ENCODE data around the gene WIPI1. TPM values are rescaled to one million over a fixed set of nuclear protein-coding genes. Genes with fewer than 3 reads are reported as not detected.

The WIPI1 gene, protein sequence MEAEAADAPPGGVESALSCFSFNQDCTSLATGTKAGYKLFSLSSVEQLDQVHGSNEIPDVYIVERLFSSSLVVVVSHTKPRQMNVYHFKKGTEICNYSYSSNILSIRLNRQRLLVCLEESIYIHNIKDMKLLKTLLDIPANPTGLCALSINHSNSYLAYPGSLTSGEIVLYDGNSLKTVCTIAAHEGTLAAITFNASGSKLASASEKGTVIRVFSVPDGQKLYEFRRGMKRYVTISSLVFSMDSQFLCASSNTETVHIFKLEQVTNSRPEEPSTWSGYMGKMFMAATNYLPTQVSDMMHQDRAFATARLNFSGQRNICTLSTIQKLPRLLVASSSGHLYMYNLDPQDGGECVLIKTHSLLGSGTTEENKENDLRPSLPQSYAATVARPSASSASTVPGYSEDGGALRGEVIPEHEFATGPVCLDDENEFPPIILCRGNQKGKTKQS
- total RNA-seq, result 10 to 100 TPM; 22.9 to 53.2 (median 45.0) TPM

DNA sequence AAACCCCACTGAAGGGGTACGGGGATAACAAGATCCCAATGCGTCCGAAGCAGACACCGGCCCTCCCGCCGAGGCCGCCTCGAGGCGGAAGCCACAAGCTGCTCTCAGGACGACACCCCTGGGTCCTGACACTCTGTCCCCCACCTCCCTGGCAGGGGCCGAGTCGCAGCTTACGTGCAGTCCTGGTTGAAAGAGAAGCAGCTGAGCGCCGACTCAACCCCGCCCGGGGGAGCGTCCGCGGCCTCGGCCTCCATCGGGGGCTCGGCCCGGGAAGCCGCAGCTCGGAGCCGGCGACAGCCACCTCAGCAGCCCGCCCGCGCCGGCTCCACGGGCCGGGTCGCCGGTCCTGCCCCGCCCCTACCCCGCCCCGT is at the start of gene WIPI1:
TSS of gene WIPI1 (minus strand) at position 329 of the 371 bp plus-strand sequence. CDS start at position 254, 75 bp downstream.
- ATAC-seq, result peak; percentile 17
- H3K4me1 ChIP-seq, result peaks cover 0 to 49% (median 9%) of the 10 kb centered on the region in 3 donors
- H3K27ac ChIP-seq, result peak within 1 kb of the TSS; percentile 88 to 99 (median 95)
- no peaks in the 10 kb centered on the region for H3K27me3 ChIP-seq
- peak within 1 kb of the TSS; percentile 59 to 92 for H3K4me3 ChIP-seq
- peaks cover 0 to 10% of the 10 kb centered on the region in 2 donors for H3K36me3 ChIP-seq
- TF ChIP-seq POLR2A (IDR thresholded peaks at IDR 0.05), result peak; percentile 46 to 67
- TF ChIP-seq POLR2AphosphoS5 (IDR thresholded peaks at IDR 0.05), result no peak
- no peak for TF ChIP-seq EP300 (IDR thresholded peaks at IDR 0.05)
- TF ChIP-seq, protein P1, sequence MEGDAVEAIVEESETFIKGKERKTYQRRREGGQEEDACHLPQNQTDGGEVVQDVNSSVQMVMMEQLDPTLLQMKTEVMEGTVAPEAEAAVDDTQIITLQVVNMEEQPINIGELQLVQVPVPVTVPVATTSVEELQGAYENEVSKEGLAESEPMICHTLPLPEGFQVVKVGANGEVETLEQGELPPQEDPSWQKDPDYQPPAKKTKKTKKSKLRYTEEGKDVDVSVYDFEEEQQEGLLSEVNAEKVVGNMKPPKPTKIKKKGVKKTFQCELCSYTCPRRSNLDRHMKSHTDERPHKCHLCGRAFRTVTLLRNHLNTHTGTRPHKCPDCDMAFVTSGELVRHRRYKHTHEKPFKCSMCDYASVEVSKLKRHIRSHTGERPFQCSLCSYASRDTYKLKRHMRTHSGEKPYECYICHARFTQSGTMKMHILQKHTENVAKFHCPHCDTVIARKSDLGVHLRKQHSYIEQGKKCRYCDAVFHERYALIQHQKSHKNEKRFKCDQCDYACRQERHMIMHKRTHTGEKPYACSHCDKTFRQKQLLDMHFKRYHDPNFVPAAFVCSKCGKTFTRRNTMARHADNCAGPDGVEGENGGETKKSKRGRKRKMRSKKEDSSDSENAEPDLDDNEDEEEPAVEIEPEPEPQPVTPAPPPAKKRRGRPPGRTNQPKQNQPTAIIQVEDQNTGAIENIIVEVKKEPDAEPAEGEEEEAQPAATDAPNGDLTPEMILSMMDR (IDR thresholded peaks at IDR 0.05), result no peak
- no peaks in the 10 kb centered on the region for H3K9me3 ChIP-seq
- no CpG with 5 or more reads among the region's 39 CpGs for WGBS, 2 donors (ENCODE audit: low coverage in 1 of 2)

DNA sequence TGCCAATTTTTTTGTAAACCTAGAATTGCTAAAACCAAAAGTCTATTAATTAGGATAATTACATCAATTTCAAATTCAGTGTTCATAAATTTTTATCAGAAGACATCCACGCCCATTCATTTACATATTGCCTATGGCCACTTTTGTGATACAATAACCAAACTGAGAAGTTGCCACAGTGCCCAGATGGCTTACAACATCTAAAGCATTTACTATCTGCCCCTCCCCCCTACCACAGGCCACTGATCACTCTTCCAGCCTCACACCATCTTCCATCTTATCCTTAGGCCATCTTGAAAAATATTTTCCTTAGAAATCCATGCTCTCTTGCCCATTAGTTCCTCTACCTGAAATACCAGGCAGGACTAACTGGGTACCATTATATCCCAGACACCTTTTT is 48.7 kb upstream of the WIPI1 start:
- no peak for ATAC-seq
- H3K27me3 ChIP-seq, result peaks cover 10% of the 10 kb centered on the region
- H3K4me3 ChIP-seq, result no peak overlapping the region
- H3K36me3 ChIP-seq, result no peaks in the 10 kb centered on the region
- H3K9me3 ChIP-seq, result no peaks in the 10 kb centered on the region
- TF ChIP-seq, protein P1 (IDR thresholded peaks at IDR 0.05), result no peak
- TF ChIP-seq POLR2A (IDR thresholded peaks at IDR 0.05), result no peak
- TF ChIP-seq EP300 (IDR thresholded peaks at IDR 0.05), result no peak
- TF ChIP-seq POLR2AphosphoS5 (IDR thresholded peaks at IDR 0.05), result no peak
- WGBS, 2 donors (ENCODE audit: low coverage in 1 of 2), result 88 to 91% methylated on average over 1 of the region's 1 CpG
- H3K4me1 ChIP-seq, result peaks cover 0 to under 1% (median 0%) of the 10 kb centered on the region in 3 donors
- H3K27ac ChIP-seq, result no peak overlapping the region

DNA sequence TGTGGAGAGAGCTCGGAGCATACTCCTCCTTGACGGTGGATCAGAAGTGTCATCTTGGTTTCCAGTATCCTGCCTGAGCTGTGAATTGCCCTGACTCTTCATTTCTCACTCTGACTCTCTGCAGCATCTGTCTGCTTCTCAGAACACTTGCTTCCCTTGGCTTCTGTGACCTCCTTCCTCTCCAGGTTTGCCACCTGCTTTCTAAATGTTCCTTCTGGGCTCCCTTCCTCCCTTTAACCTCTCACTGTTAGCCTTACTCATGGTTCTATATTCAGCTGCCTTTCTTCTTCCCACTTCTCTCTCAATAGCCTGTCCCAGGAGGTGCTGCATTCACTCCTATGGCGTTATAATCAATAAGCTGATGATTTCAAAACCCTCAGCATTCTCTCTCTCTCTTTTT is 43.8 kb upstream of the WIPI1 start:
- Histone ChIP-seq H3K4me3 (no peak overlapping the region), H3K36me3 (no peaks in the 10 kb centered on the region), H3K27ac (no peak overlapping the region), H3K9me3 (no peaks in the 10 kb centered on the region), H3K4me1 (peaks cover 0 to 9% (median 0%) of the 10 kb centered on the region in 3 donors), H3K27me3 (peaks cover 18% of the 10 kb centered on the region)
- no peak for ATAC-seq
- 56% methylated on average over 3 of the region's 3 CpGs for WGBS, 2 donors (ENCODE audit: low coverage in 1 of 2)
- TF ChIP-seq EP300 (IDR thresholded peaks at IDR 0.05) (no peak), POLR2AphosphoS5 (IDR thresholded peaks at IDR 0.05) (no peak), POLR2A (IDR thresholded peaks at IDR 0.05) (no peak)
- TF ChIP-seq, protein P1 (IDR thresholded peaks at IDR 0.05), result no peak

DNA sequence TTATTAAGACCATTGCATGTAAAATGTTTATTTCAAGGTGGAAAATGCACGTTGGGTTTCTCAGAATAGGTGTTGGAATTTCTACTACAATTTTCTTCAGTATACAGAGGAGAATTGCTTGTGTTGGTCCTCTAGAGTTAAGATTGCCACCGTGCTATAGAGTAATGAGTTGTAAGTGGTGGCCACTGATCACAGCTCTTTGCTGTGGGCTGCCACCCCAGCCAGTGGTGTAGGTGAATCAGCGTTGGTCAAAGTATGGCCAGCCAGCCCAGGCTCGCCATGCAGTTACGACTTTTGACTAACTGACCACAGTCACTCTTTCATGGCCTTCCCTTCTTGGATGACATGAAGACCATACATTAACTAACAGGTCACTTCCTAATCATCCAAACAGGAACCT is 42.3 kb upstream of the WIPI1 start:
- Histone ChIP-seq H3K27me3 (peaks cover 18% of the 10 kb centered on the region), H3K4me3 (no peak overlapping the region), H3K36me3 (no peaks in the 10 kb centered on the region), H3K9me3 (no peaks in the 10 kb centered on the region), H3K27ac (no peak overlapping the region), H3K4me1 (peaks cover 0 to 9% (median 0%) of the 10 kb centered on the region in 3 donors)
- 87 to 90% methylated on average over 2 to 5 of the region's 5 CpGs for WGBS, 2 donors (ENCODE audit: low coverage in 1 of 2)
- no peak for ATAC-seq
- TF ChIP-seq POLR2AphosphoS5 (IDR thresholded peaks at IDR 0.05), result no peak
- TF ChIP-seq, protein P1 (IDR thresholded peaks at IDR 0.05), result no peak
- TF ChIP-seq POLR2A (IDR thresholded peaks at IDR 0.05), result no peak
- TF ChIP-seq EP300 (IDR thresholded peaks at IDR 0.05), result no peak

Measured in gastroesophageal sphincter (tissue), 4 donors.